Fibroblast of skin of right quadriceps (primary cell): Measurements from ENCODE around the gene RXYLT1.
"Not testable (repeated sequence)": the region's sequence is repeated elsewhere in the genome, so short reads cannot be mapped to it uniquely, and the experiment has no call there.

Source experiments
- DNase-seq: peaks from one replicate; pipeline ENCODE4 v3.0.0-alpha.2; 2013

The RXYLT1 gene, protein sequence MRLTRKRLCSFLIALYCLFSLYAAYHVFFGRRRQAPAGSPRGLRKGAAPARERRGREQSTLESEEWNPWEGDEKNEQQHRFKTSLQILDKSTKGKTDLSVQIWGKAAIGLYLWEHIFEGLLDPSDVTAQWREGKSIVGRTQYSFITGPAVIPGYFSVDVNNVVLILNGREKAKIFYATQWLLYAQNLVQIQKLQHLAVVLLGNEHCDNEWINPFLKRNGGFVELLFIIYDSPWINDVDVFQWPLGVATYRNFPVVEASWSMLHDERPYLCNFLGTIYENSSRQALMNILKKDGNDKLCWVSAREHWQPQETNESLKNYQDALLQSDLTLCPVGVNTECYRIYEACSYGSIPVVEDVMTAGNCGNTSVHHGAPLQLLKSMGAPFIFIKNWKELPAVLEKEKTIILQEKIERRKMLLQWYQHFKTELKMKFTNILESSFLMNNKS

DNA sequence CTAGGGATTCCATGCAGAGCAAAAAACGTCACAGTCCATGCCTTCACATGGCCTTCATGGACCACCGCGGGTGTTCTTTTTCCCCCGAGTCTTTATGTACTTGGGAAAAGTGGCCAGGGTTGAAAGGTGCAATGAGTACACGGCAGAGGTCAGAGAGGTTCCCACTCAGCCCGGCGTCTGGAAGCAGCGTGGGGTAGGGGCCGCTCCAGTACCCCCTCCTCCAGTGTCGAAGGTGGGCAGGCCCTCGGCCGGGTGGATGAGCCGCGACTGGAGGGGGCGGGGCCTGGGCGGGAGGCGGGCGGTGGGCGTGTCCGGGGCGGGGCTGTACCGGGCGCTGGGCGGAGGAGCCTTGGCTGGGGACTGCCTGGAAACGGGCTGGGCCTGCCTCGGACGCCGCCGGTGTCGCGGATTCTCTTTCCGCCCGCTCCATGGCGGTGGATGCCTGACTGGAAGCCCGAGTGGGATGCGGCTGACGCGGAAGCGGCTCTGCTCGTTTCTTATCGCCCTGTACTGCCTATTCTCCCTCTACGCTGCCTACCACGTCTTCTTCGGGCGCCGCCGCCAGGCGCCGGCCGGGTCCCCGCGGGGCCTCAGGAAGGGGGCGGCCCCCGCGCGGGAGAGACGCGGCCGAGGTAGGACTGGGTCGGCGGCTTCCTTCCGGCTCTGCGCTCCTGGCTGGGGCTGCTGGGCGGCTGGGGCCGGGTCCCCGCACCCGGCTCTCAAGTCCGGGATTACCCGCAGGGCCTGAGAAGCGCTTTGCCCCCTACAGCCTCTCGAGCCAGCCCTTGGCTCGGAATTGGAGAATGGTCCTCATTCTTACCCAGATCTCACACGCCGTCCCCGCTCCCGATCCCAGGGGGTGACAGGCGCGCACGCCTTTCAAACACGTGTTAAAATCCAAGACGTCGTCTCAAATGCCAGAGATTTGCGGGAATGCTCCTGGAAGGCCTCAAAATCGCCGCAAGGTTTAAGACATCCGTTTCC lies at the start of gene RXYLT1:
Gene RXYLT1, plus strand, starts transcription at position 412 of the 984 bp plus-strand sequence. Its CDS starts 52 bp downstream, at position 464.
- DNase-seq = peak; percentile 79

DNA sequence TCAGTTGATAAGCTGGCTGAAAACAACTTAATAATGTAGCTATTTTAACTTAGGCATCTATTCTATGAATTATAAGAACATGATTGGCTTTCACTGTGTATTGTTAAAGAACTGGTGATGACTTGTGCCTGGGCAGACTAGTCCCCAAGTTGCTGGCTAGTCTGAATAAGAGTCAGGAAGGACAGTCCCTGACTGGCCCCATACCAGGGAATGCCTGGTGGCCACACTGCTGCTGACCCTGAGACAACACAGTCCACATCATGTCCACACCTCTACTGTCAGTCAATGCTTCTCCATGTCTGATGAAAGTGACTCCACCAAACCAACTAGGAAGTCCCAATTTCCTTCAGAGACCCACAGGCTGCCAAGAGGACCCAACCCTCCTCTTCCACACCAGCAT lies 46.9 kb upstream of the RXYLT1 start:
- not testable (repeated sequence) for DNase-seq

DNA sequence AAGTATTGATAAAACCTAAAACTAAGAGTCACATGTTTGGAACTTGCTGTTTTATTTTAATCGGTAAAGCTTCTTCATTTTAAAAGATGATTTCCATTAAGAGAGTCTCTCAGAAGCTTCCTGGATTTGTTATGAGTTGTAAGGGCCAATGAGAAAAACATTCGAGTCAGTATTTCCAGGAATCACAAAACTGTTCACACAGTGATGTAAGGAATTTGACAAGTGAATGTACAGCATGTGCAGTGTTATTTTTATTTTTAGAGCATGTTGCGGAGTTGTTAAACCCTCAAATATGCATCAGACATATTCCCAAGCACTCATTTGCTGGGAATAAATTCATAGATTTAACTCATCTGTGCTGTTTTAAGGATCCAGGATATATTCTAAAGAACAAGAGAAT lies 46.1 kb upstream of the RXYLT1 start:
- not testable (repeated sequence) for DNase-seq

DNA sequence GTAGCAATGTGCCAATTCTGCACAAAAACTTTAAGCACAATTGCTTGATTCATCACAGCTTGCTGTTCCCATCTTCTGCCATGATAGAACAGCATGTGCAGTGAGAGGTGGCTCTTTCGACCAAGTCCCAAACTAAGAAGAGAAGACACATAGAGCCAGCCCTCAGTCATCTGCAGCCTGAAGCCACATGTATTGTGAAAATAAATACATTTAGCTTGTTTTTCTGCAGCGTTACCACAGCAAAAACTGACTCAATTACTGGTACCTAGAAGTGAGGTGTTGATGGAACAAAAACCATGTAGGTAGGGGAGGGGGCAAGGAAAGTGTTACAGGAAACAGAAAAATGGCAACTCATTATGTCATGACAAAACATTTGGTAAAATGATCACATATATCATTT lies 39.2 kb upstream of the RXYLT1 start:
- DNase-seq = not testable (repeated sequence)

DNA sequence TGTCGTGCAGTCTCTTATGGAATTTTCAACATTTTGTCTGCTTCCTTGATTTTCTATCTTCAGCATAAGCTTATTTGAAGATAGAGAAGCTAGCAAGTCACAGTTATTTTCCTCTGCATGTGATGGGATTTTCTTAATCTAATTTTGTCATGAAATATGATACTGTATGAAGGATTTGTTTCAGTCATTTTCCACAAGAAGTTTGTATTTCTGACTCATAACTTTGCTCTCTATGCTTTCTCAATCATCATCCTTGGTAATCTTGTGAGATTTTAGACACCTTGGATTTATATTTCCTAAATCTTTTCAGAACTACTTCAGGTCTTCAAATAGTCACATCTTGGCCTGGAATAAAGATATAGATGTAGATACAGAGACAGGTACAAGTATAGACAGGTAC lies 38.3 kb upstream of the RXYLT1 start:
- peak; percentile 3 for DNase-seq

DNA sequence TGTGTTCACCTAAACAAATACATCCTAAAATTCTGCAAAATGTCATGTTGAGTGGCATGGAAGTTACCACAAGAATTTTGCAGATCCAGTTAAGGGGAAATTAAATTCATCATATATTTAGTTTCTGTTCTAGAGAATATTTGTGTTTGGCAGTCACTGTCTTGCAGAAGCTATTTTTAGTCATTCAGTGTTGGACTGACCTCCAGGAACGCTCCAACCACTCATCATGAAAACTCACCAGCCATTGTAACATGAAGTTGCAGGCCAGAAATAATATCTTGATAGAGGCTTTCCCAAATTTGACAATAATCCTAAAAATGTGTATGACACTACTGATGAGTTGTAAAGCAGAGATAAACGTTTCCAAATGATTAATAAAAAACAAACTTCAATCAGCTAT lies 35.6 kb upstream of the RXYLT1 start:
- DNase-seq = peak; percentile 49

DNA sequence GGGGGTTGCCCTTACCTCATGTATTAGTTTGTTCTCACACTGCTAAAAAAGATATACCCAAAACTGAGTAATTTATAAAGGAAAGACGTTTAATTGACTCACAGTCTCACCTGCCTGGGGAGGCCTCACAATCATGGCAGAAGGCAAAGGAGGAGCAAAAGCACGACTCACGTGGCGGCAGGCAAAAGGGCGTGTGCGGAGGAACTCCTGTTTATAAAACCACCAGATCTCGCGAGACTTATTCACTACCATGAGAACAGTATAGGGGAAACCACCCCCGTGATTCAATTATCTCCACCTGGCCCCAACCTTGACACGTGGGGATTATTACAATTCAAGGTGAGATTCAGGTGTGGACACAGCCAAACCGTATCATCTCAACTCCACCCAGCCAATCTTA lies 33.2 kb upstream of the RXYLT1 start:
- not testable (repeated sequence) for DNase-seq

DNA sequence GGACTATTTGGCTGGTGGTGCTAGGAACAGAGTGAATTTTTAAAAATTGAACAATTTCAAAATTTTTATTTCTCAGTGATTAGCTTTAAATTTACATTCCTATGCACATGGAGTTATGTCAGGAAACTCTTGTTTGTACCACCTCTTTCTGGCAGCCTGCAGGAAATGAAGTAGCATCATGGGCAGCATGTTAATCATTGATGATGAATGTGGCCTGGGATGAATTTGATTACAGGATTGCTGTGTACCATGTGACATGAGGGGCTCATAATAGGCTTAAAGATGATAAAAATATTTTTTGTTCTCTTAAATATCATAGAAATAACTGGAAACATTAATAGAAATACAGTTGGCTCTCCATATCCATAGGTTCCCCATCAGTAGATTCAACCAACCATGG lies 32.6 kb upstream of the RXYLT1 start:
- DNase-seq = not testable (repeated sequence)

DNA sequence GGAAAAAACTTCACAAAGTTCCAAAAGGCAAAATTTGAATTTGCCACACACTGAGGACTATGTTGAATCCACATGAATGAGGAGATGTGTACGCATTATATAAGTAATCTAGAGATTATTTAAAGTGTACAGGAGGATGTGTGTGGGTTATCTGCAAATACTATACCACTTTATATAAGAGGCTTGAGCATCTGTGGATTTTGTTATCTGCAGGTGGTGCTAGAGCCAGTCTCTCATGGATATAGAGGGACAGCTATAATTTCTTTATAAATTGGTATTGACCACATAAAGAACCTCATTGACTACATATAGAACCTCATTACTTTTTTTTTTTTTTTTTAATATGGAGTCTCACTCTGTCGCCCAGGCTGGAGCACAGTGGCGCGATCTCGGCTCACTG lies 32.2 kb upstream of the RXYLT1 start:
- DNase-seq = no peak

DNA sequence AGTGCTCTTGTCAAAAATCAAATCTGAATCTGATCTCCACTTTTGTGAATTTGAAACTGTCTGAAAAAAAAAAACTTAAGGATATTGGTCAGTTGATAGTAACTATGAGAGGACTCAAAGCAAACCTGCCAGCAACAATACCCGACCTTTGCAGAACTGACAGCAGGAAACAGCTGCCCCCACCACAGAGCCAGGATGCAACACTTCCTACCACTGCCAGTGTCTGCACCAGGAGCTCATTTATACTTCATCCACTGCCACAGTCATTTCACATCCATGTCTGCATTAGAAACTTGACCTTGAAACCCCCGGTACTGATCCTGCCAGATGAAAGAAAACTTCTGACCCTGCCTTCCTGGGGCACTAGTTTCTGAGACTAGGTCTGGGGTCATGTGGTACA lies 27.4 kb upstream of the RXYLT1 start:
- DNase-seq = no peak

DNA sequence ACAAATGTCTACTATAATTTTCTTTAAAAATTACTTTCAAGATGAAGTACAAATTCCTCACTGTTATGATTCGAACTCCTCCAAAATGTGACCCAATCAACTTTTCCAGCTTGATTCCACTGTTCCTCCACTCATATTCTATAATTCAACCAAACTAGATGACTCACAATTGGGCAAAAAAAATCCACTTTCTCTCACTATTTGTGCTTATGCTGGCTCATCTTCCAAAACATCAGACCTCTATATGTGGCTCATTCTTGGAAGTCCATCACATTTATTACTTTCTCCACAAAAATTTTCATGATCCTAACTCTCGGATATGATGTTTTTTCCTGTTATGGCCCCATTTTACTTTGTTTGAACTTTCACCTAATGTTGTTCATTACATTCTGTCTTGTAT lies 26.9 kb upstream of the RXYLT1 start:
- DNase-seq = no peak

DNA sequence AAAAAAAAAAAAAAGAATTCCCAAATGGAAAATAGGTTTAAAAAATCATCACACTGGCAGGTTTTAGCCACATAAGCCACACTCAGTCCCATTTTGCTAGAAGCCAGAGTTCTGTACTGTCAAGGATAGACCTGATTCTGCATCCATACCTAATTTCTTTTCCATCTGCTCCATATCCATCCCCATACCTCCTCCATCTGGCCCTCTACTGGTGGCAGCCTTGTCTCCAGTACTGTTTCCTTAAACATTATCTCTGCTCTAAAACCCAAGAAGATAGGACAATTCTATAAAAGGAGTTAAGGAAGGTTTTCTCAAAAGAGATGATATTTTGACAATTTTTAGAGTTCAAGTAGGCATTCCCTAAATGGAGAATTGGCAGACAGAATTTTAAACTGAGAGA lies 26.0 kb upstream of the RXYLT1 start:
- DNase-seq = no peak

DNA sequence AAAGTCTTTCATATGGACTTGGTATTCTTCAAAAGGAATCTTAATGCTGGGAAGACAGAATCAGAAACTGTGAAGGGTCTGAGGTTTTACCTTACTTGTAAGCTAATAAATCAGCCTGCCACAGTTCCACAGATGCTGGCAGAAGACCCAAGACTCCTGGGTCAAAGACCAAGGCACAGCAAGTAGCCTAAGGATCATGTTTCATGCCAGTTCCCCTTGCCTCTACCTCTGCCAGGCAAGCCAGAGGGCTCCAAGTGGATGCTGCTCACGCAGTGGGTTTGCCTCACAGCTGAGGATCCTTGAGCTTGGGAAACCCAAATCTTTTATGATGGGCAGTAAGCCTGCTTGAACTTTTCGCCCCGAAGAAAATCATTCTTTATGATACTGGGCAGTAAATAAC lies 15.2 kb upstream of the RXYLT1 start:
- DNase-seq = no peak

DNA sequence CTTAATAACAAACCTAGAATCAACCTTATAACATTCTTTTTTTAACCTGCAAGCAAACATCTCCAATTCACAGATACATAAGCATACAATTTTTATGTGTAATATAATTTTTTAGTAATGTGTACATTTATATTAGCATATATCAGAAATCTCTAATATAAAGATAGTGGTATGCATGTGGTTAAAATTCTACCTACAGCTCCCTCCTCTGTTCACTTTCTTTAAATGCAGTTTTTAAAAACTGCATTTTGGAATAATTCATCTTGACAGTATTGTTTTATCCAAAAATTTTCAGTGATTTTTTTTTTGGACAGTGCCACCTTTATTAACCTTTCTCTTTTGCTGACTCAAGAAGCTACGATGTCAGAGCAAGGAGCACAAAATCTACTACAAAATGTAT lies 13.2 kb upstream of the RXYLT1 start:
- DNase-seq = no peak

DNA sequence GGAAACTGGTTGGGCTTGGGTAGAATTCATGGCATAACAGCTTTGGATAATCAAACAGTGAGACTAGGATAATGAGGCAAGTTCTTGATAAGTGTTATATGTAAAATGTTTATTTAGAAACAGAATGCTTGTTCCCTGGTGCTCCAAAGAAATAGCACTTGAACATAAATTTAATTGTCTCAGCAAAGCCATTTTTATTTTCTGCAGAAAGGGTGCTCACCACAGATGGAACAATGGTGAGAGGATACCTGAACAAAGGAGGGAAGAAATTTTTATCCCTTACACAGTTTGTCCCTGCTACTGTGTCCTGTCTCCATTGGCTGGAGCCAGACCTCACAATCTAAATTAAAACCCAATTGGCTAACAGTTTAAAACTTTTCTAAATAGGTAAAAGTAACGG lies 9.3 kb upstream of the RXYLT1 start:
- no peak for DNase-seq

DNA sequence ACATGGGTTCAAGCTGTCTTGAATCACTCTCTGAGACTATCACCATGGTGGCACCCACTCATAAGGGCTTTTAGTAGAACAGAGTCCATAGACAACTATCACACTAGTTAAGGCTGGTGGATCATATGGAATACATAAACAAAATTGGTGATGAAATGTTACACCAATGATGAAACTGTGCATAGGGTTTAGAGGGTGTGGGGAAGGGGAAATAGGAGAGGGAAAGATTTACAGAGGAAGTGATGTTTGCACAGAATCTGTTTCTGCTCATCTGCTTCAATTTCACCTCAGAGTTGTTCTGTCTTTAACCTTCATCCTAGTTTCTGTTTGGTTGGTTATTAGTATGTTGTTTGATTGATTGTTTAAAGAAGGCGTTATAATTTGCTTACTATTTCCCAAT lies 2.4 kb upstream of the RXYLT1 start:
- no peak for DNase-seq

DNA sequence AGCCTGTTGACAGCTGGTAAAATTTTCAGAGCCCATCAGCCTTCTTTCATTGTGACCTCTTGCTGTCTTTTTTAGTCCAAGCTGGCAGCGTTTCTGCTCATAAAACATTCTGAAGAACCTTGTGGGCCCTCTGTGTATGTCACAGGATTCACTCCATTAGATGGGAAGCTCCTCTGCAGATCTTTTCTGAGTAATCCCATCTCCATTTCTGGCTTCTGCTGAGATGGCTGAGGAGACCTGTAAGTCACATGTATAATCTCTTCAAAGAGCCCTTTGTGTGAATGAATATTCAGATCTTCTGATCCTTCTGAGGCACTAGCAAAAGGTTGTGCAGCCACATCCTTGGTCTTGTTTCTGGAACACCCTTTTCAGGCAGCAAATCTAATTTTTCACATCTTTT lies 2.8 kb downstream of the RXYLT1 start:
- DNase-seq = no peak

DNA sequence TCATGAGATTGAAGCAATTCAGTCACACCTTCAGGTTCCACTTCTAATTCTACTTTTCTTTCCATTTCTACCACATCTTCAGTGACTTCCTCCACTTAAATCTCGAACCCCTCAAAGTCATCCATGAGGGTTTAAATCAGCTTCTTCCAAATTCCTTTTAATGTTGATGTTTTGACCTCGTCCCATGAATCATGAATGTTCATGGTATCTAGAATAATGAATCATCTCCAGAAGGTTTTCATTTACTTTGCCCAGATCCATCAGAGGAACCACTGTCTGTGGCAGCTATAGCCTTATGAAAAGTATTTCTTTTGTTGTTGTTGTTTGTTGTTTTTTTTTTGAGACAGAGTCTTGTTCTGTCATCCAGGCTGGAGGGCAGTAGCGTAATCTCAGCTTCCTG lies 7.6 kb downstream of the RXYLT1 start:
- DNase-seq = peak; percentile 44

DNA sequence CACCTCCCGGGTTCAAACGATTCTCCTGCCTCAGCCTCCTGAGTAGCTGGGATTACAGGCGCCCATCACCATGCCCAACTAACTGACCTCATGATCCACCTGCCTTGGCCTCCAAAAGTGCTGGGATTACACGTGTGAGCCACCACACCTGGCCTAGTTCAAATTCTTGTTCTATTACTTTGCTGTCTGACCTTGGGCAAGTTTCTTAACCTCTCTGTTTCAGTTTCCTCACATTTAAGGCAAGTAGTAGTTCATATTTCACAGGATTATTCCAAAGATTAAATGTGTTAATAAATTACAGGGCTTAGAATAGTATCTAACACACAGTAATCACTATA lies 10.9 kb downstream of the RXYLT1 start:
- DNase-seq = no peak

DNA sequence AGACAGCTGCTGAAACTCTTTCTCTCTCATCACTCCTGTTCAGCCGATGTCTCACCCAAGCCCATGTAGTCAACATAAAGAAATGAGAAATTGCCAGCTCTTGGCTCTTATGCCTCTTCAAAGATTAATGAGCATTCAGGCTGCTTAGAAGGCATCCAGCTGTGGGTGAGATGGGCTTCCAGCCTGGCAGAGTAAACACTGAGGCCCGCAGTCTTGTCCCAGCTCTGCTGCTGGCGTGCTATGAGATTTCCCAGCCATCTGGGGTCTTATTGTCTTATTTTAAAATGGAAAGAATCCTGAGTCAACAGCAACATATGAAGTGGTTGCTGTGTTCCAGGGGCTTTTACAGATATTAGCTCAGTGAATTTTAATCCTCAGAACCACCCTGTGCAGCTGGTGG lies 12.6 kb downstream of the RXYLT1 start:
- no peak for DNase-seq

DNA sequence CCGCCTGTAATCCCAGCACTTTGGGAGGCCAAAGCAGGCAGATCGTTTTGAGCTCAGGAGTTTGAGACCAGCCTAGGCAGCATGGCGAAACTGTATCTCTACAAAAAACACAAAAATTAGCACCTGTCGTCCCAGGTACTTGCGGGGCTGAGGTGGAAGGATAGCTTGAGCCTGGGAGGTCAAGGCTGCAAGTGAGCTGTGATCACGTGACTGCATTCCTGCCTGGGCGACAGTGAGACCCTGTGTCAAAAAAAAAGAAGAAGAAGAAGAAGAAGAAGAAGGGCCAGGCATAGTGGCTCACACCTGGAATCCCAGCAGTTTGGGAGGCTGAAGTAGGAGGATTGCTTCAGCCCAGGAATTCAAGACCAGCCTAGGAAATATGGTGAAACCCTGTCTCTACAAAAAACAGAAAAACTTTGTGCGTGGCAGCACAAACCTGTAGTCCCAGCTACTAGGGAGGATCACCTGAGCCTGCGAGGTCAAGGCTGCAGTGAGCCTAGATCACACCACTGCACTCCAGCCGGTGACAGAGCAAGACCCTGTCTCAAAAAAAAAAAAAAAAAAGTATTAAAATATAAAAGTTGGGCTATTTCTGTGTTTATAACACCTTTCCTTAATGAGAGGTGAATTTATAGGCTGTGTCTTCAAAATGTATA lies 15.5 kb downstream of the RXYLT1 start:
- DNase-seq = no peak

DNA sequence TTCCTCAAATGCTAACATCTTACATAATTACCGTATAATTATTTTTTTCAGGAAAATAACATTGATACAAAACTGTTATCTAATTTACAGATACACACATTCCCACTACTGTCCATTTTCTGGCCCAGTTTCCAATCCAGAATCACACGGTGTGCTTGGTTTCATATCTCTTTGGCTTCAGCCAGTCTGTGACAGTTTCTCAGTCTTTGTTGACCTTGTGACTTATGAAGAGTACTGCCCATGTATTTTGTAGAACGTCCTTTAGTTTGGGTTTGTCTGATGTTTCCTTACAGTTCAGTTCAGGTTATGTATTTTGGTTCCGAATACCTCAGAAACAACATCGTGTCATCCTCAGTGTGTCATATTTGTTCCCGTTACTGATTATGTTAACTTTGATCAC lies 16.2 kb downstream of the RXYLT1 start:
- no peak for DNase-seq

DNA sequence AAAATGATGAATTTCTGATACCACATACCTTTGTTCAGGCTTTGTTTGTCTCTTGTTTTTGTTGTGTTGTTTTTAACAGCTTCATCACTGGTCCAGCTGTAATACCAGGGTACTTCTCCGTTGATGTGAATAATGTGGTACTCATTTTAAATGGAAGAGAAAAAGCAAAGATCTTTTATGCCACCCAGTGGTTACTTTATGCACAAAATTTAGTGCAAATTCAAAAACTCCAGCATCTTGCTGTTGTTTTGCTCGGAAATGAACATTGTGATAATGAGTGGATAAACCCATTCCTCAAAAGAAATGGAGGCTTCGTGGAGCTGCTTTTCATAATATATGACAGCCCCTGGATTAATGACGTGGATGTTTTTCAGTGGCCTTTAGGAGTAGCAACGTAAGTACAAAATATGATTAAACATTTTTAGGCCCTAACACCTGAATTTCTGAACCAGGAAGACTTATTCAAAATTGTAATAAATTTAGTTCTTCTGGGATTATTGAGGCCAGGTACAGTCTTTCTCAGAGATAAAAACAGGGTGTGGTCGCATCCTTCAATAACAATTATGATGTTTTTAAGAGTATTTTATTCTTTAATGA lies 22.4 kb downstream of the RXYLT1 start:
- DNase-seq = peak; percentile 20
